ENCODE results near the gene WDFY3.

Gene WDFY3

GRCh38 chr4:84952004-84952403 is 14.5 kb downstream of the WDFY3 start:
- DNase-seq: no peak

DNA sequence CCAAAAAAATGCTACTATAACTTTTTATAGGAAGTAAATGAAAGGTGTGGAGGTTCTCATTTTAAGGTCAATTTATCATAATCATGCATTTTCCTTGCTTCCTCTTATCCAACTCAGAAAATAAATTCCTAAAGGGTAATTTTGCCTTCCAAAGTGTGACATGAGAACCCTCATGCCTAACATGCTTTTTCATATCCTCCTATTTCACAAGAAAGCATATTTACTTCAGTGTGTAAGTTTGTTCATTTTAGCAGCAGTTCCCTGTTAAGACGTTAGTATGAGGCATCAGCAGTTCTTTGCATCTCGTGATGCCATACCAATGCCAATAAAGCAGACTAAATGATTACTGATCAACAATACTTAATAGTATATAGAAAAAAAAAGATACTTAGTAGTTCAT is 18.4 kb downstream of the WDFY3 start:
- peak; percentile 29 to 57 for DNase-seq

GRCh38 chr4:84944947-84945346 is 21.5 kb downstream of the WDFY3 start:
- peak; percentile 20 to 28 for DNase-seq

DNA sequence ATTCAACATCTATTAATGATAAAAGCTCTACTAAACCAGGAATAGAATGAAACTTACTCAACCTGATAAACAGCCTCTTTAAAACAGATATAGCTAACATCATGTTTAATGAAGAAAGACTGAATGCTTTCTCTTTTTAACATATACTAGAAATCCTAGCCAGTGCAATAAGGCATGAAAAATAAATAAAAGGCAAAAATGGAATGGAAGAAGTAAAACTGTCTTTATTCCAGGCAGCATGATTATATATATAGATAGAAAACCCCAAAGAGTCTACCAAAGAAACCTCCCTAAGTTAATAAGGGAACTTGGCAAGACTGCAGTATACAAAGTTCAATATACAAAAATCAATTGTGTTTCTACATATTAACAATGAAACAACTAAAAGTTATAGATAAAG is 25.5 kb downstream of the WDFY3 start:
- no peak for DNase-seq

GRCh38 chr4:84939113-84939512 is 27.4 kb downstream of the WDFY3 start:
- no peak for DNase-seq

GRCh38 chr4:84938316-84938715 is 28.2 kb downstream of the WDFY3 start:
- peak in 1 of 2 donors; percentile 9 for DNase-seq

DNA sequence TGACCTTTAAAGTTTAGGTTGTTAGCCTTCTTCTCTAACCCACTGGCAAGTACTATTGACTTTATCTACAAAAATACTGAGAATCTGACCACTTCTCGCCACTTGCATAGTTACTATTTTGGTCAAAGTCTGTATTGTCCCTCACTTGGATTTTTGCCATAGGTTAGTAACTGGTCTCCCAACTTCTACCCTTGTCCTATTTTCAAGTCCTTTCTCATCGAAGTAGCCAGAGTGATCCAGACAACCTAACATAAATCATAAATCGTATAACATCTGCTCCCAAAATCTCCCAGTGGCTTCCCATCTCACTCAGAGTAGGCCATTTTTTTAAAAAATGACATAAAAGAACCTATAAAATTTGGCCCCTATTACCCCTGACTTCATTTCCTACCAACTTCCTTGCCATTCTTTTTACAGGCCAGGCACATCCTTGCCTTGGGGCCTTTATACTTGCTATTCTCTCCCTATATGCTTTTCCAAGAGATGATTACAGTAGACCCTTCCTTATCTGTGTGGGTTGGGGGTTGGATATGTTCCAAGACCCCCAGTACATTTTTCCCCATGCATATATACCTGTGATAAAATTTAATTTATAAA is 29.0 kb downstream of the WDFY3 start:
- DNase-seq: no peak

- no peak for DNase-seq
These were observed 30.4 kb downstream of the WDFY3 start for GRCh38 chr4:84936123-84936522.

DNA sequence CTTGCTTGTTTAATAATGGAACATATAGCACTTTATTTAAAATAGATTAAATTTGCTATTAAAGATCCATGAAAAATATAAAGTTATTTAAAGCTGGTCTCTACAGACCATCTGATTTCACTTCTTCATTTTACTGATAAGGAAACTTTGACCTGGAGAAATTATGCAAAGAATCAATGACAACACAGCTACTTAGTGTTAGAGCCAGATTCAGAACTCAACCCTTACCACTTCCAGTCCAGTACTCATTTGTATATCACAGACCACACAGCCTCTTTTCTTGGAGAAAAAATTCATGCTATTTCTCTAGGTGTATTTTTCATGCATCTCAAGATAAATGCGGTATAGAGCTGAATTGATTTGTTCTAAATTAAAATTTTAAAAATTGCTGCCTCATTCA is 34.0 kb downstream of the WDFY3 start:
- peak in 1 of 2 donors; percentile 18 for DNase-seq

- no peak for DNase-seq
These were observed 34.5 kb downstream of the WDFY3 start for GRCh38 chr4:84931961-84932360.

DNA sequence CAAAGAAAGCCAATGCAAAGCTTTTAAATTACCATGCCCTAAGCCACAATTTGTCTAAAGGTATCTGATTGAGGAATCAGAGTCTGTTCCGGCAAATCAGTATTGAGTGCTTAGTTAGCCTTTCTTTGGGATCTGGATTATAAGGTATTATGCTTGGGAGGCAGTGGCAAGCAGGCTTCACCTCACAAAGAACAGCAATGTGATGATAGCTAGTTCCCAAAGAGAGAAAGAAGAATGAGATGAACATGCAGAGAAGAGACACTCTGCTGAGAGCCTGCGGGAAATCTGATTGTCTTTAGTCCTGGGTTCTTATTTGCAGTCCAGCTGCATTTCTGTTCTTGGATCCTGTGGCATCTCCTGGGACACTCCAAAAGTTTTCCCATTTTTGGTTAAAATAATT is 35.2 kb downstream of the WDFY3 start:
- DNase-seq: no peak

GRCh38 chr4:84928089-84928488 is 38.4 kb downstream of the WDFY3 start:
- no peak for DNase-seq

DNA sequence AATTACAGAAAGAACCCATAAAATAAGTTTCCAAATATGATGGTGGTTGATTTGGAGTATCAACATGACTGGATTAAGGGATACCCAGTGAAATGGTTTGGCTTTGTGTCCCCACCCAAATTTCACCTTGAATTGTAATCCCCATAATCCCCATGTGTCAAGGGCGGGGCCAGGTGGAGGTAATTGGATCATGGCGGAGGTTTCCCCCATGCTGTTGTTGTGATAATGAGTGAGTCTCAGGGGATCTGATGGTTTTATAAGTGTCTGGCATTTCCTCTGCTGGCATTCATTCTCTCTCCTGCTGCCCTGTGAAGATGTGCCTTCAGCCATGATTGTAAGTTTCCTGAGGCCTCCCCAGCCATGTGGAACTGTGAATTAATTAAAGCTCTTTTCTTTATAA is 39.1 kb downstream of the WDFY3 start:
- DNase-seq: no peak

- no peak for DNase-seq
These were observed 40.9 kb downstream of the WDFY3 start for GRCh38 chr4:84925558-84925957.

- no peak for DNase-seq
These were observed 42.1 kb downstream of the WDFY3 start for GRCh38 chr4:84924434-84924833.

GRCh38 chr4:84920617-84921016 is 45.9 kb downstream of the WDFY3 start:
- DNase-seq: peak; percentile 30 to 37

GRCh38 chr4:84917869-84918600 is 48.5 kb downstream of the WDFY3 start:
- no peak for DNase-seq

DNA sequence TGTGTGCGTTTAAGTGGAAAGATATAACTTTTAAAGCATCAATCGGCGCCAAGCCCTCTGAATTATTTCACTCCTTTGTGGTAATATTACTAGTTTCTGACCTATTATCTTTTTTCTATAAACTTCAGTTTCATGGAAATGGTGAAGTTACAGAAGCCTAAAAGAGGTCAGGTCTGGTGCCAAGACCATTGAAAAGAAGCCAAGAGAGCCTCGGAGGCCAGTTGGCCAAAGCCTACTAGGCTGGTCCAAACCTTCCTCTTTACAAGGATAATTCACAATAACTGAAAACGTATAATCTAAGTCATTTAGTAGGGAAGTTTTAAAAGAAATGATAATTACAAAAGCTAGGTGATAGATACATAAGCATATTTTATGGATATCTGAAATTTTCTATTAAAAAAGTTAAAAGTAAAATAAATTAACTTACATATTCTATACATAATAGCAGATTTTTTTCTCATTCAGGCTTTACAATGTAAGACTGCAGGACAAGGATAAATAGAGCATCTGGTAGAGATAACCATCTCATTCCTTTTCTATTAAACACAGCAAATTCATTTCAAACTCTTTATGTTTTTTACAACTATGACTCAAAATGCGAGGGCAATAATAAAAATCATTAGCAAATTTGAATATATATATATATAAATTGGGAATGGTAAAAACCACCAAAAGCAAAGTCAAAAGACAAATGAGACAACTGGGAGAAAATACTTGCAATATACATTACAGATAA is 49.2 kb downstream of the WDFY3 start:
- DNase-seq: no peak

DNA sequence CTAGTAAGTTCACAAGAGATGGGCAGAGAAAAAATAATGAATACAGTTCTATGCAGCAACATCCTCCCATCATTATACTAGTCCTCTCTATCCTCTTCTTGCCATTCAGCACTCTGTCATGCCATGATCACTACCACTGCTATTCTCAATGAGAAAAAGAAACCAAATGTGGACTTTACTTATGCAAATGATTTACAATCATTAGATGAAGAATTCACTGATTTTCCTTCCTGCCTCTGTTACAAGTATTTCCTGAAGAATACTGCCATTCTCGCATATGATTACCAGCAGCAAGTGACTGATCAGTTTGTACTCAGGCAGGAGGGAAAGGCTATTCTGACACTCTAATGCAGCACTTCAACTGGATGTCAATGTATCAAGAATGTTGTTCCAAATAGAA is 50.3 kb downstream of the WDFY3 start:
- DNase-seq: no peak

- no peak for DNase-seq
These were observed 51.1 kb downstream of the WDFY3 start for GRCh38 chr4:84915396-84915780.

- DNase-seq: peak; percentile 18 to 48
These were observed 51.6 kb downstream of the WDFY3 start for GRCh38 chr4:84914686-84915395.

GRCh38 chr4:84913176-84913575 is 53.3 kb downstream of the WDFY3 start:
- no peak for DNase-seq

DNA sequence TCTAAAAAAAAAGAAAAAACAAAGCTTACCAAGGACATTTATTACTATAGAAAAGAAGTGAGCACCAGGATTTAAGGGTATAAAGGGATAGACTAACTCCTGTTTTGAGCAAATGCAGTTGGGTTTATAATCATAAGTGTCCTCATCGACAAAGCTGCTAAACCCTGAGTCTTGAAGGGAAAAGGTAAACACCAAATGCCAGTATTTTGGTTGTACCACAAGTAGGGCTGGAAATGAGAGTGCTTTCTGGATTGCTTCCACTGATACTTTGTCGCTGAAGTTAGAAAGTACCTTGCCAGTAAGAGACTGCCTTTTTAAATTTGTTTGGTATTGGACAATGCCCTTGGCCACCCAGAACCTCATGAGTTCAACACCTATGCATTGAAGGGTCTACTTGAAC is 53.7 kb downstream of the WDFY3 start:
- no peak for DNase-seq

Data from inflammatory macrophage (primary cell).